Astrocyte (in vitro differentiated cells and primary cell): ENCODE data around the gene PDE6G. TPM values are rescaled to one million over a fixed set of nuclear protein-coding genes. Genes with fewer than 3 reads are reported as not detected.
"Not testable (repeated sequence)": the region's sequence is repeated elsewhere in the genome, so short reads cannot be mapped to it uniquely, and the experiment has no call there.

Source experiments
- DNase-seq: peaks from one replicate; pipeline ENCODE4 v3.0.0-alpha.2; 2010; ENCODE audit warnings: low read depth
- FAIRE-seq: peaks from 2 replicates; lab custom pipeline; 2011; peaks lifted over from hg19 to GRCh38; lab: Jason Lieb, UNC
- H2AFZ ChIP-seq: 2 replicates; pipeline ENCODE4 v1.6.0; 2012; ENCODE audit warnings: low read depth, low read length, inconsistent platforms
- H3K27ac ChIP-seq: 2 replicates; pipeline ENCODE4 v1.5.1; 2011; ENCODE audit warnings: low read depth, low read length, inconsistent platforms
- H3K27me3 ChIP-seq: 2 replicates; pipeline ENCODE4 v1.6.0; 2011; ENCODE audit warnings: low read length, inconsistent platforms; ENCODE audit not compliant: insufficient read depth
- H3K36me3 ChIP-seq: 2 replicates; pipeline ENCODE4 v1.5.1; 2011; ENCODE audit warnings: low read length, inconsistent platforms; ENCODE audit not compliant: insufficient read depth
- H3K4me1 ChIP-seq: 2 replicates; pipeline ENCODE4 v1.5.1; 2011; ENCODE audit warnings: low read length, inconsistent platforms; ENCODE audit not compliant: insufficient read depth
- H3K4me2 ChIP-seq: 2 replicates; pipeline ENCODE4 v1.6.0; 2012; ENCODE audit warnings: low read length, inconsistent platforms
- H3K4me3 ChIP-seq: 2 replicates; pipeline ENCODE4 v1.5.1; 2011; ENCODE audit warnings: low read depth, mild to moderate bottlenecking, low read length, inconsistent platforms; ENCODE audit not compliant: insufficient read depth
- H3K79me2 ChIP-seq: 2 replicates; pipeline ENCODE4 v1.6.0; 2012; ENCODE audit warnings: mild to moderate bottlenecking, low read length, inconsistent platforms; ENCODE audit not compliant: insufficient read depth
- H3K9ac ChIP-seq: 2 replicates; pipeline ENCODE4 v1.6.0; 2012; ENCODE audit warnings: mild to moderate bottlenecking, low read length, inconsistent platforms
- H3K9me3 ChIP-seq: 2 replicates; pipeline ENCODE4 v1.5.1; 2012; ENCODE audit warnings: low read depth, mild to moderate bottlenecking, low read length, inconsistent platforms; ENCODE audit not compliant: insufficient read depth
- H4K20me1 ChIP-seq: 2 replicates; pipeline ENCODE4 v1.6.0; 2012; ENCODE audit warnings: low read length, inconsistent platforms; ENCODE audit not compliant: insufficient read depth
- H3K27ac Mint-ChIP-seq: one replicate; pipeline ENCODE4 v1.8.0; 2021; ENCODE audit warnings: mild to moderate bottlenecking, mixed read lengths; ENCODE audit not compliant: unreplicated experiment
- H3K27me3 Mint-ChIP-seq: one replicate; pipeline ENCODE4 v1.8.0; 2021; ENCODE audit warnings: low read depth, mixed read lengths; ENCODE audit not compliant: unreplicated experiment
- H3K36me3 Mint-ChIP-seq: one replicate; pipeline ENCODE4 v1.8.0; 2021; ENCODE audit warnings: low read depth, mixed read lengths; ENCODE audit not compliant: unreplicated experiment
- H3K4me1 Mint-ChIP-seq: one replicate; pipeline ENCODE4 v1.8.0; 2021; ENCODE audit warnings: low read depth, mixed read lengths; ENCODE audit not compliant: unreplicated experiment
- H3K4me3 Mint-ChIP-seq: one replicate; pipeline ENCODE4 v1.8.0; 2021; ENCODE audit warnings: mild to moderate bottlenecking, moderate library complexity, mixed read lengths; ENCODE audit not compliant: unreplicated experiment
- H3K9me3 Mint-ChIP-seq: one replicate; pipeline ENCODE4 v1.8.0; 2021; ENCODE audit warnings: mild to moderate bottlenecking, mixed read lengths; ENCODE audit not compliant: unreplicated experiment
- EZH2 ChIP-seq: IDR thresholded peaks from 2 replicates; pipeline ENCODE4 v1.6.1; 2012; ENCODE audit warnings: mild to moderate bottlenecking, low read length, inconsistent platforms; ENCODE audit not compliant: insufficient read depth
- total RNA-seq: library from RNA; stranded (reverse); gene quantifications from 2 replicates; pipeline ENCODE4 v1.2.1, GENCODE V29; 2021
- TF ChIP-seq, protein P1 (sequence below): IDR thresholded peaks from 2 replicates; pipeline ENCODE4 v1.5.1; 2011; ENCODE audit warnings: low read depth, mild to moderate bottlenecking, inconsistent platforms, low read length, moderate library complexity; ENCODE audit not compliant: insufficient read depth

The PDE6G gene
- total RNA-seq, 1 donor from 2014 or later, result not detected

DNA sequence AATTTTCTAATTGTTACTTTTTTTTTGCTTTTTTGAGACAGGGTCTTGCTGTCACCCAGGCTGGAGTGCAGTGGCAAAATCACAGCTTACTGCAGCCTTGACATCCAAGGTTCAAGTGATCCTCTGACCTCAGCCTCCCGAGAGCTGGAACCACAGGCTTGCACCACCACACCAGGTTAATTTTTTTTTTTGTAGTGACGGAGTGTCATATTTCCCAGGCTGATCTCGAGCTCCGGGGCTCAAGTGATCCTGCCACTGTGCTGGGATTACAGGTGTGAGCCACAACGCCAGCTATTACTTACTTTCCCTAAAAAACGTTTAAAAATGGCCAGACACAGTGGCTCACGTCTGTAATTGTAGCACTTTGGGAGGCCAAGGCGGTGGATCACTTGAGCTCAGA is 26.1 kb downstream of the PDE6G start:
- H3K79me2 ChIP-seq, result peaks cover 66% of the 10 kb centered on the region
- Mint-ChIP-seq H3K9me3 (no peaks in the 10 kb centered on the region), H3K27ac (no peak overlapping the region), H3K36me3 (peaks cover 16% of the 10 kb centered on the region), H3K27me3 (no peaks in the 10 kb centered on the region), H3K4me3 (no peak overlapping the region), H3K4me1 (peaks cover 7% of the 10 kb centered on the region)
- H3K4me1 ChIP-seq, result peaks cover 2% of the 10 kb centered on the region
- H3K4me2 ChIP-seq, result no peak overlapping the region
- no peak overlapping the region for H3K27ac ChIP-seq
- no peak overlapping the region for H3K9ac ChIP-seq
- no peak overlapping the region for H3K4me3 ChIP-seq
- no peak overlapping the region for H2AFZ ChIP-seq
- DNase-seq (no peak), FAIRE-seq (no peak)
- no peaks in the 10 kb centered on the region for H3K27me3 ChIP-seq
- TF ChIP-seq, protein P1, sequence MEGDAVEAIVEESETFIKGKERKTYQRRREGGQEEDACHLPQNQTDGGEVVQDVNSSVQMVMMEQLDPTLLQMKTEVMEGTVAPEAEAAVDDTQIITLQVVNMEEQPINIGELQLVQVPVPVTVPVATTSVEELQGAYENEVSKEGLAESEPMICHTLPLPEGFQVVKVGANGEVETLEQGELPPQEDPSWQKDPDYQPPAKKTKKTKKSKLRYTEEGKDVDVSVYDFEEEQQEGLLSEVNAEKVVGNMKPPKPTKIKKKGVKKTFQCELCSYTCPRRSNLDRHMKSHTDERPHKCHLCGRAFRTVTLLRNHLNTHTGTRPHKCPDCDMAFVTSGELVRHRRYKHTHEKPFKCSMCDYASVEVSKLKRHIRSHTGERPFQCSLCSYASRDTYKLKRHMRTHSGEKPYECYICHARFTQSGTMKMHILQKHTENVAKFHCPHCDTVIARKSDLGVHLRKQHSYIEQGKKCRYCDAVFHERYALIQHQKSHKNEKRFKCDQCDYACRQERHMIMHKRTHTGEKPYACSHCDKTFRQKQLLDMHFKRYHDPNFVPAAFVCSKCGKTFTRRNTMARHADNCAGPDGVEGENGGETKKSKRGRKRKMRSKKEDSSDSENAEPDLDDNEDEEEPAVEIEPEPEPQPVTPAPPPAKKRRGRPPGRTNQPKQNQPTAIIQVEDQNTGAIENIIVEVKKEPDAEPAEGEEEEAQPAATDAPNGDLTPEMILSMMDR, result no peak
- no peak for TF ChIP-seq EZH2
- peaks cover 28% of the 10 kb centered on the region for H3K36me3 ChIP-seq
- H3K9me3 ChIP-seq, result no peaks in the 10 kb centered on the region
- peaks cover 61% of the 10 kb centered on the region for H4K20me1 ChIP-seq

DNA sequence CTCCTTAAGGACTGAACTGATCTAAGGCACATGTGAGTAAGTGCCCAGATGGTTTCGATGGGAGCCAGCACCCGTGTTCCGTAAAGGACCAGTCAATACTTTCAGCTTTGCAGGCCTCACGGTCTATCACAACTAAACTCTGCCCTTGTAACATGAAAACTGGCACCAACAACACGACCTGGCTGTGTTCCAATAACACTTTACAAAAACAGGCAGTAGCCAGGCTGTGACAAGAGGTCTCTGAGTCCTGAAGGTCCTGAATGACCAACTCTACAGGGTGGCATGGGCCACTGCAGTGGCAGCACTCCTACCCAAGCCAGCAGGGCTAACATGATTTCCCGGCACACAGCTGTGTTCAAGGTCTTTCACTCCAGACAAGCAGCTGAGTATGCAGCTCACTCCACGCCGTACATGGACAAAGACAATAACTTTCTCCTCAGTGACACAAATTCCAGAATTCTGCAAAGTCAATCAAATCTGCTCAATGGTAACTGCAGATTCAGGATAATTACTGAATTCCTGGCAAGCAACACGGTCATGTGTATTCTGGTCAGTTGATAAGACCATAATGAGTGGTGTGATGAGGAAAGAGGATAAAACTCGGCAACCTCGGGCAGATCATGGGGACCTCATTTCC is 34.7 kb downstream of the PDE6G start:
- TF ChIP-seq, protein P1, result no peak
- TF ChIP-seq EZH2, result no peak
- Histone ChIP-seq H3K27ac (no peak overlapping the region), H4K20me1 (peaks cover 56% of the 10 kb centered on the region), H3K27me3 (no peaks in the 10 kb centered on the region), H3K4me2 (no peak overlapping the region), H2AFZ (no peak overlapping the region), H3K4me1 (no peaks in the 10 kb centered on the region), H3K9ac (no peak overlapping the region), H3K9me3 (no peaks in the 10 kb centered on the region), H3K79me2 (peaks cover 61% of the 10 kb centered on the region), H3K4me3 (no peak overlapping the region), H3K36me3 (peaks cover 43% of the 10 kb centered on the region)
- no peak overlapping the region for H3K27ac Mint-ChIP-seq
- H3K9me3 Mint-ChIP-seq, result no peaks in the 10 kb centered on the region
- no peak overlapping the region for H3K4me3 Mint-ChIP-seq
- H3K36me3 Mint-ChIP-seq, result peaks cover 34% of the 10 kb centered on the region
- FAIRE-seq (no peak), DNase-seq (no peak)
- no peaks in the 10 kb centered on the region for H3K27me3 Mint-ChIP-seq
- no peaks in the 10 kb centered on the region for H3K4me1 Mint-ChIP-seq

DNA sequence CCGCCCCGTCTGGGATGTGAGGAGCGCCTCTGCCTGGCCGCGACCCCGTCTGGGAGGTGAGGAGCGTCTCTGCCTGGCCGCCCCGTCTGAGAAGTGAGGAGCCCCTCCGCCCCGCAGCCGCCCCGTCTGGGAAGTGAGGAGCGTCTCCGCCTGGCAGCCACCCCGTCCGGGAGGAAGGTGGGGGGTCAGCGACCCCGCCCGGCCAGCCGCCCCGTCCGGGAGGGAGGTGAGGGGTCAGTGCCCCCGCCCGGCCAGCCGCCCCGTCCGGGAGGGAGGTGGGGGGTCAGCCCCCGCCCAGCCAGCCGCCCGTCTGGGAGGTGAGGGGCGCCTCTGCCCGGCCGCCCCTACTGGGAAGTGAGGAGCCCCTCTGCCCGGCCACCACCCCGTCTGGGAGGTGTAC is 38.0 kb downstream of the PDE6G start:
- H3K9me3 Mint-ChIP-seq, DNase-seq, H3K27ac ChIP-seq, H3K27ac Mint-ChIP-seq, H3K27me3 ChIP-seq, FAIRE-seq, H3K4me3 Mint-ChIP-seq, H3K4me2 ChIP-seq, H3K9me3 ChIP-seq, H2AFZ ChIP-seq, H3K27me3 Mint-ChIP-seq, H3K4me3 ChIP-seq, H3K4me1 ChIP-seq, H3K9ac ChIP-seq: not testable (repeated sequence)
- H3K36me3 Mint-ChIP-seq, result peaks cover 28% of the 10 kb centered on the region
- Histone ChIP-seq H3K79me2 (peaks cover 66% of the 10 kb centered on the region), H3K36me3 (peaks cover 34% of the 10 kb centered on the region), H4K20me1 (peaks cover 68% of the 10 kb centered on the region)
- peaks cover 17% of the 10 kb centered on the region for H3K4me1 Mint-ChIP-seq
